ENCODE data around the gene GPRIN2.
"Not testable (repeated sequence)": the region's sequence is repeated elsewhere in the genome, so short reads cannot be mapped to it uniquely, and the experiment has no call there.

The GPRIN2 gene

GRCh38 chr10:46522295-46523118 lies 34.0 kb downstream of the GPRIN2 start:
- Mint-ChIP-seq H3K27ac (no peak overlapping the region), H3K9me3 (no peaks in the 10 kb centered on the region), H3K27me3 (no peaks in the 10 kb centered on the region), H3K4me3 (no peak overlapping the region), H3K36me3 (no peaks in the 10 kb centered on the region), H3K4me1 (no peaks in the 10 kb centered on the region)

DNA sequence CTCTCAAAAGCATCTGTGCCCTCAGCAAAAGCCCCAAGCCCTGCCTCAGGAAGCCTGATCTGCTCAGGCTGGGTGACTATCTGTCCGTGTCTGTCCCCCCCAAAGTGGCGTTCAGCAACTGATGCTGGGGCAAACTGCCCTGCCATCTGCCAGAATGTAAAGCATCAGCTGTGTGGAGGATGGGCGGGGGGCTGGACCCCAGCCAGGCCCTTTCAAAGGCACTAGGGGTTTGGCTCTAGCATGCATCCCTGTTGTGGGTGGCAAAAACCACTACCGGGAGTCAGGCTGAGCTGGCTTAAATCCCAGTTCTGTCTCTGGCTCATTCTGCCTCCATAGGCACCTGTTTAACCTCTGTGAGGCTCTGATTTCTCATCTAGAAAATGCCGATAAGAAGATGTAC lies 35.5 kb downstream of the GPRIN2 start:
- H3K36me3 Mint-ChIP-seq: no peaks in the 10 kb centered on the region
- no peaks in the 10 kb centered on the region for H3K27me3 Mint-ChIP-seq
- H3K27ac Mint-ChIP-seq: no peak overlapping the region
- no peaks in the 10 kb centered on the region for H3K9me3 Mint-ChIP-seq
- H3K4me3 Mint-ChIP-seq: no peak overlapping the region
- H3K4me1 Mint-ChIP-seq: no peaks in the 10 kb centered on the region

GRCh38 chr10:46520381-46520780 lies 36.1 kb downstream of the GPRIN2 start:
- no peak overlapping the region for H3K27ac Mint-ChIP-seq
- H3K4me3 Mint-ChIP-seq: no peak overlapping the region
- H3K4me1 Mint-ChIP-seq: no peaks in the 10 kb centered on the region
- no peaks in the 10 kb centered on the region for H3K27me3 Mint-ChIP-seq
- no peaks in the 10 kb centered on the region for H3K9me3 Mint-ChIP-seq
- H3K36me3 Mint-ChIP-seq: no peaks in the 10 kb centered on the region

GRCh38 chr10:46518028-46518725 lies 38.3 kb downstream of the GPRIN2 start:
- no peak overlapping the region for H3K4me3 Mint-ChIP-seq
- no peaks in the 10 kb centered on the region for H3K27me3 Mint-ChIP-seq
- H3K9me3 Mint-ChIP-seq: no peaks in the 10 kb centered on the region
- H3K27ac Mint-ChIP-seq: no peak overlapping the region
- no peaks in the 10 kb centered on the region for H3K4me1 Mint-ChIP-seq
- no peaks in the 10 kb centered on the region for H3K36me3 Mint-ChIP-seq

DNA sequence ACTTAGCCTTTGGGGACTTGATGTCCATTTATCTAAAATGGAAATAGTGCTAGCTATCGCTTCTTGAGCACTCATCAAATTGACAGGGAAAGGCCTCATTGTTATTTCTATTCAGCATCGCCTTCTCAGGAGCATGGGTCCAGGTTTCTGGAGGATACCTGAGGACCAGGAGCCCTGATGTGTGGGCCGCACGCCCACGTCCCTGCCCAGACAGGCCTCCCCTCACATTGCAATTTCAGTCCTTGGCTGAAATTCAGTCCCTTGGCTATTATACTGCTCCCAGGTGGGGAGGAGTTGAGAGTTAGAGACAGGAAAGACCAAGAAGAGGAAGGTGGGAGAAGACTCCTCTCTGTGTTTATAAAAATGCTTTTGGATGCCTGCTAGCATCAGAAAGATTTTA lies 38.9 kb downstream of the GPRIN2 start:
- H3K27me3 Mint-ChIP-seq: no peaks in the 10 kb centered on the region
- H3K9me3 Mint-ChIP-seq: no peaks in the 10 kb centered on the region
- H3K4me1 Mint-ChIP-seq: no peaks in the 10 kb centered on the region
- H3K4me3 Mint-ChIP-seq: no peak overlapping the region
- H3K27ac Mint-ChIP-seq: no peak overlapping the region
- no peaks in the 10 kb centered on the region for H3K36me3 Mint-ChIP-seq

- H3K9me3 Mint-ChIP-seq: no peaks in the 10 kb centered on the region
- H3K4me3 Mint-ChIP-seq: no peak overlapping the region
- H3K4me1 Mint-ChIP-seq: no peaks in the 10 kb centered on the region
- no peaks in the 10 kb centered on the region for H3K36me3 Mint-ChIP-seq
- no peaks in the 10 kb centered on the region for H3K27me3 Mint-ChIP-seq
- no peak overlapping the region for H3K27ac Mint-ChIP-seq
Observed at GRCh38 chr10:46516660-46517416, 39.6 kb downstream of the GPRIN2 start.

GRCh38 chr10:46515793-46516192 lies 40.7 kb downstream of the GPRIN2 start:
- no peak overlapping the region for H3K27ac Mint-ChIP-seq
- H3K4me3 Mint-ChIP-seq: no peak overlapping the region
- no peaks in the 10 kb centered on the region for H3K36me3 Mint-ChIP-seq
- H3K27me3 Mint-ChIP-seq: no peaks in the 10 kb centered on the region
- H3K9me3 Mint-ChIP-seq: no peaks in the 10 kb centered on the region
- no peaks in the 10 kb centered on the region for H3K4me1 Mint-ChIP-seq

DNA sequence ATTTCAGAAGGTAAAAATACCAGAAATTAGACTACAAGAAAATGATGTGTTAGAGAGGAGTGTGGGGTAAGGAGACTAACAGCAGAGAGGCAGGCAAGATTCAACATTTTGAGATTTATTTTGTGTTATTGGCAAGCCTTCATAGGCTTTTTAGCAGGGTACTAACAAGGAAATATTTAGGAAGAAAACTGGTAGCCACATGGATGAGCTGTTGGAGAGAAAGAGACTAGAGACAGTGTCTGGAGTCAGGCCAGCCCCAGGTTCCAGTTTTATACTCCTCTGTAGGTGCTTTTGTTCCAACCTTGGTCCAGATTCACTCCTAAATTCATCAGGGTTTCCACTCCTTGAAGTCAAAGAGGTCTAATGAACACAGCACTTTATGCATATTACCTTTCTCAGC lies 41.1 kb downstream of the GPRIN2 start:
- no peaks in the 10 kb centered on the region for H3K36me3 Mint-ChIP-seq
- H3K9me3 Mint-ChIP-seq: no peaks in the 10 kb centered on the region
- H3K27me3 Mint-ChIP-seq: no peaks in the 10 kb centered on the region
- H3K4me3 Mint-ChIP-seq: no peak overlapping the region
- H3K27ac Mint-ChIP-seq: no peak overlapping the region
- H3K4me1 Mint-ChIP-seq: no peaks in the 10 kb centered on the region

- Mint-ChIP-seq H3K36me3 (no peaks in the 10 kb centered on the region), H3K4me3 (no peak overlapping the region), H3K4me1 (no peaks in the 10 kb centered on the region), H3K9me3 (no peaks in the 10 kb centered on the region), H3K27ac (no peak overlapping the region), H3K27me3 (no peaks in the 10 kb centered on the region)
Observed at GRCh38 chr10:46514899-46515298, 41.6 kb downstream of the GPRIN2 start.

DNA sequence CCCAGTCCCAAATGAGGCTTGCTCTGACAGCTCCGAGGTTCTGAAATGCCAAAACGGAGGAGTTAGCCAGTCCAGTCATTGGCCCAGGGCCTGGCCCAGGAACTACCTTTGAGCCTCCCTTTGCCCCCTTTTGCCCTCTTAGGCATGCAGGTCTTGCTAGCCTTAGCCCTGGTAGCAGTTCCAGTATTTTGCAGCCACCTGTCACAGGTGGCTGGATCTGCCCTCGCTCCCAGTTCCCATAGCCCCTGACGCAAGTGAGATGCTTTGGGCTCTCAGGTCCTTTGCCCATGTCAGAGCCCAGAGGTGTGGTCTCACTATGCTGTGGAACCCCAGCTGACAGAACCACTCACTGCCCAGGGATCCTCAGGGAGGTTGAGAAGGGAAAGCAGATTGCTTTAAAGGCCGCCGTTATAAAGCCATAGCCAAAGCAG lies 42.0 kb downstream of the GPRIN2 start:
- H3K27ac Mint-ChIP-seq: no peak overlapping the region
- H3K4me3 Mint-ChIP-seq: no peak overlapping the region
- H3K9me3 Mint-ChIP-seq: no peaks in the 10 kb centered on the region

GRCh38 chr10:46513333-46513732 lies 43.1 kb downstream of the GPRIN2 start:
- not testable (repeated sequence) for H3K27me3 Mint-ChIP-seq, H3K27ac Mint-ChIP-seq, H3K36me3 Mint-ChIP-seq, H3K9me3 Mint-ChIP-seq, H3K4me1 Mint-ChIP-seq, H3K4me3 Mint-ChIP-seq

More for the DNA sequence above, 42.0 kb downstream of the GPRIN2 start:
- no peaks in the 10 kb centered on the region for H3K27me3 Mint-ChIP-seq
- H3K36me3 Mint-ChIP-seq: no peaks in the 10 kb centered on the region
- no peaks in the 10 kb centered on the region for H3K4me1 Mint-ChIP-seq

DNA sequence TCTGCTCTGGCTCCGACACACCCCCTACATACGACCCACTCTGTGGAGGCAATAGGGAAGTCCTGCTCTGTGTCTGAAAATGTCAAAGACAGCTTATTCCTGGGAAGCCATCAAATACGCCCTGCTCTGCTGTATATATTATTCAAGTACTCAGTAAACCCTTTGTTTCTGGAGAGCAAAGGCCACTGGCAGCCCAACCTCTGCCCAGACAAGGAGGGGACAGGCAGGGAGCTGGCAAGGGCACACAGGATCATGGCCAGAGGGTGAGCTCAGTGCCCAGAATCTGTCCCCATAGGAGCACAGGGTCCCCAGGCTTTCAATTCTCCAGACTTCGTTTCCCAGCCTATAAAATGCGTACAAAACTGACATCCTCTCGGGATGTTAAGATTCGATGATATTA lies 43.7 kb downstream of the GPRIN2 start:
- H3K36me3 Mint-ChIP-seq: not testable (repeated sequence)

GRCh38 chr10:46512002-46512401 lies 44.5 kb downstream of the GPRIN2 start:
- H3K9me3 Mint-ChIP-seq, H3K36me3 Mint-ChIP-seq, H3K4me1 Mint-ChIP-seq, H3K27me3 Mint-ChIP-seq, H3K4me3 Mint-ChIP-seq, H3K27ac Mint-ChIP-seq: not testable (repeated sequence)

More for the DNA sequence above, 43.7 kb downstream of the GPRIN2 start:
- not testable (repeated sequence) for H3K4me3 Mint-ChIP-seq, H3K9me3 Mint-ChIP-seq, H3K27me3 Mint-ChIP-seq, H3K27ac Mint-ChIP-seq, H3K4me1 Mint-ChIP-seq

Data from activated naive CD4-positive, alpha-beta T cell treated with anti-CD3 and anti-CD28 coated beads, Interleukin-2, amount 50 U/mL, for 24 hours (primary cell).